HL-60/S4 treated with retinoic acid at 250 ng/mL for 4 days and 3 days (cell line): ENCODE results near the gene INPPL1.

Source experiments
- in situ Hi-C: fragments of 300-500 bp; cut with MboI; formaldehyde crosslinking; loops from 2 replicates; pipeline ENCODE4 v1.7.0; 2022; ENCODE audit warnings: low sequenced_read_pairs

INPPL1 gene

DNA sequence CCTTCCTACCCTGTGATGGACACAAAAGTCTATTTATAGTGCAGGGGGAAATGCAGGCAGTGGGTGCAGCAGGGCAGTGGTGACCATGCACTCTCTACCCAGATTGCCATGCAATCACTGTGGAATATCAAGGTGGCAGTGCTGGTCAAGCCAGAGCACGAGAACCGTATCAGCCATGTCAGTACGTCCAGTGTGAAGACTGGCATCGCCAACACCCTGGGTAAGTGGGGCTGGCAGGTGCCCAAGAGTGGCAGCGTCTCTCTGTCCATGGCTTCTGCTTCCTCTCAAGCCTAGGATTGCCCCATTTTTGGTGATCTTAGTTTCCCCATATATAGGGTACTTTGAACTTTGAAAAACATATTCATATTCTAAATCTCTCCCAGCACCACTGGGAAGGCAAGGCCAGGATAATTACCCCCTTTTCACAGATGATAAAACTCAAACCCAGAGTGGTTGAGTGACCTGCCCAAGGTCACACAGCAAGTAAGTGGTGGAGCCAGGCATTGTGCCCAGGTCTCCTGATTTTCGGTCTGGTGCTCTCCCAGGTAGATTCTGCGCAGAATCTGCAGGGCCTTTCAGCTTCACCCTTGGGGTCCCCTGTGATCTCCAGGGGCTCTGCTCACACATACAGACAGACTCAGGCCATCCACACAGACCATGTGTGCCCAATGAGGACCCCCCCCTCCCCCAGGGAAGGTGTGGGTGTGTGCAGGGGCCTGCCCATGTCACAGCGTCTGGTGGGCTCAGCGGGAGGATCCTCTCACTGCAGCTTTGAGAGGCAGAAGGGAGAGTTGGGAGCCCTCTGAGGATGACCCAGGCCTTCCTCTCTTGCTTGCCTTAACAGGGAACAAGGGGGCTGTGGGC lies 7.1 kb downstream of the INPPL1 start:
- in situ Hi-C loops: no loop called here

- in situ Hi-C loops: no loop called here
These were observed 7.9 kb downstream of the INPPL1 start for GRCh38 chr11:72232260-72233055.

DNA sequence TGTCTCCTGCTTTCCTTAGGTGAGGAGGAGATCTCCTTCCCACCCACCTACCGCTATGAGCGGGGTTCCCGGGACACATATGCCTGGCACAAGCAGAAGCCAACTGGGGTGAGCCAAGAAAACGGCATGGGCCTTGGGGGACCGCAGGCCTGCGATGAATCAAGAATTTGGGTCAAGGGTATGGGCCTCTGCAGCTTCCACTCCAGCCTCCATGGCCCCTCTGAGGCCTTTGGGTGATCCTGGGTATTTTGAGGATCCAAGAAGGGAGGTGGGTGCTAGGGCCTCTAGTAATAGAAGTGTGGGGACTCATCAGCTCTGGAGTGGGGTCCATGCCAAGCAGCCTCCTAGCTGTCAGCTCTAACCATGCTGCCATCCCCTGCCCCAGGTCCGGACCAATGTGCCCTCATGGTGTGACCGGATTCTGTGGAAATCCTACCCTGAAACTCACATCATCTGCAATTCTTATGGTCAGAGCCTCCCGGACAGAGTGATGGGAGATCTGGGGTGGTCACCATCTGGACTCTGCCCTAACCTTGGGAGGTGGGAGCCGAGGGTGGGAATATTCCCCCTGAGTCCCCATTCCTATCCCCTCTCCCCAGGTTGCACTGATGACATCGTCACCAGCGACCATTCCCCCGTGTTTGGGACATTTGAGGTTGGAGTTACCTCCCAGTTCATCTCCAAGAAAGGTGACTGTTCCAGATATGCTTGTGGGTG lies 8.6 kb downstream of the INPPL1 start:
- in situ Hi-C loops: no loop called here

GRCh38 chr11:72233773-72234513 lies 9.4 kb downstream of the INPPL1 start:
- in situ Hi-C loops: no loop called here

- in situ Hi-C loops: no loop called here
These were observed 9.9 kb downstream of the INPPL1 start for GRCh38 chr11:72234514-72234830.

GRCh38 chr11:72234920-72235319 lies 10.4 kb downstream of the INPPL1 start:
- in situ Hi-C loops: no loop called here

- in situ Hi-C loops: no loop called here
These were observed 10.9 kb downstream of the INPPL1 start for GRCh38 chr11:72235351-72236057.

- in situ Hi-C loops: no loop called here
These were observed 11.6 kb downstream of the INPPL1 start for GRCh38 chr11:72236083-72236697.

- in situ Hi-C loops: no loop called here
These were observed 12.2 kb downstream of the INPPL1 start for GRCh38 chr11:72236774-72237111.

DNA sequence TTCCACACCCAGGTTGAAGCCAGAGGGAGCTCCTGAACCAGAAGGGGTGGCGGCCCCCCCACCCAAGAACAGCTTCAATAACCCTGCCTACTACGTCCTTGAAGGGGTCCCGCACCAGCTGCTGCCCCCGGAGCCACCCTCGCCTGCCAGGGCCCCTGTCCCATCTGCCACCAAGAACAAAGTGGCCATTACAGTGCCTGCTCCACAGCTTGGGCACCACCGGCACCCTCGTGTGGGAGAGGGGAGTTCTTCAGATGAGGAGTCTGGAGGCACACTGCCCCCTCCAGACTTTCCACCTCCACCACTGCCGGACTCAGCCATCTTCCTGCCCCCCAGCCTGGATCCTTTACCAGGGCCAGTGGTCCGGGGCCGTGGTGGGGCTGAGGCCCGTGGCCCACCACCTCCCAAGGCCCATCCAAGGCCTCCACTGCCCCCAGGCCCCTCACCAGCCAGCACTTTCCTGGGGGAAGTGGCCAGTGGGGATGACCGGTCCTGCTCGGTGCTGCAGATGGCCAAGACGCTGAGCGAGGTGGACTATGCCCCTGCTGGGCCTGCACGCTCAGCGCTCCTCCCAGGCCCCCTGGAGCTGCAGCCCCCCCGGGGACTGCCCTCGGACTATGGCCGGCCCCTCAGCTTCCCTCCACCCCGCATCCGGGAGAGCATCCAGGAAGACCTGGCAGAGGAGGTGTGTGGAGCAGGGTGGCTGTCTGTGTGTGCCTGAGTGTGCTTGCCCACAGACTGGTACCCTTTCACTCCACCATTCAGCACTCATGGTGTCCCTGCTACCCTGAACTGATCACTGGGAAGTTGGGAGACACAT lies 12.8 kb downstream of the INPPL1 start:
- in situ Hi-C loops: no loop called here

DNA sequence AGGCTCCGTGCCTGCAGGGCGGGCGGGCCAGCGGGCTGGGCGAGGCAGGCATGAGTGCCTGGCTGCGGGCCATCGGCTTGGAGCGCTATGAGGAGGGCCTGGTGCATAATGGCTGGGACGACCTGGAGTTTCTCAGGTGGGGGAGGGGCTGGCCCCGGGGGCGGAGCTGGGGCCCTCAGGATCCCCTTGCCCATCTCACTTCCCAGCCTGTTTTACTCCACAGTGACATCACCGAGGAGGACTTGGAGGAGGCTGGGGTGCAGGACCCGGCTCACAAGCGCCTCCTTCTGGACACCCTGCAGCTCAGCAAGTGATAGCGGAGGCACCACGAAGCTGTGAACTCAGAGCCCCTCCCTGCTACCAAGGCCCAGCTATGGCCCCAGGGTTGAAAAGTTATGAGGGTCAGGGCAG lies 13.5 kb downstream of the INPPL1 start:
- in situ Hi-C loops: no loop called here

GRCh38 chr11:72238492-72239312 lies 14.1 kb downstream of the INPPL1 start:
- in situ Hi-C loops: no loop called here

DNA sequence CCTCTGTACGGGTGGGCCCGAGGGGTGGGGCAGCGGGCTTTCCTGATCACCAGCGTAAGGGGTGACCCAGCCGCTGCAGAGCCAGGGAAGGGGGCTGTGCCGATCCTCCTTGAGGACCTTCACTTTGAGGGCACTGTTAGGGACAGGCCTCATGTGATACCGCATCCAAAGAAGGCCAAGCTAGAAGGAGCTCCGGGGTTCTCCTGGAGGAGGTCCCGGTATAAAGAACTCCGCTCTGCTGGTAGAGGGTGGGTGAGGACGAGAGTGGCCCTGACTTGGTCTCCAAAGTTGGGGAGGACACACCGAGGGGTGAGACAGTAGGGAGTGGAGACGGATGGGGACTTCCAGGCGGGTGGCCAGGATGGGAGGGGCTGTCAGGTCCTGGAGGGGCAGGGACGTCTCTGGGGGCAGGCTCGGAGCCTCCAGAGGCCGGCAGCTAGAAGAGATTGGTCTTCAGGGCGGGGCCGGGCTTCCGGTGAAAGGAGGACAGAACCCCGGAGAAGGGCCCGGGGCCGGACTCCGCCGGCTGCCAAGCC lies 14.8 kb downstream of the INPPL1 start:
- in situ Hi-C loops: no loop called here

DNA sequence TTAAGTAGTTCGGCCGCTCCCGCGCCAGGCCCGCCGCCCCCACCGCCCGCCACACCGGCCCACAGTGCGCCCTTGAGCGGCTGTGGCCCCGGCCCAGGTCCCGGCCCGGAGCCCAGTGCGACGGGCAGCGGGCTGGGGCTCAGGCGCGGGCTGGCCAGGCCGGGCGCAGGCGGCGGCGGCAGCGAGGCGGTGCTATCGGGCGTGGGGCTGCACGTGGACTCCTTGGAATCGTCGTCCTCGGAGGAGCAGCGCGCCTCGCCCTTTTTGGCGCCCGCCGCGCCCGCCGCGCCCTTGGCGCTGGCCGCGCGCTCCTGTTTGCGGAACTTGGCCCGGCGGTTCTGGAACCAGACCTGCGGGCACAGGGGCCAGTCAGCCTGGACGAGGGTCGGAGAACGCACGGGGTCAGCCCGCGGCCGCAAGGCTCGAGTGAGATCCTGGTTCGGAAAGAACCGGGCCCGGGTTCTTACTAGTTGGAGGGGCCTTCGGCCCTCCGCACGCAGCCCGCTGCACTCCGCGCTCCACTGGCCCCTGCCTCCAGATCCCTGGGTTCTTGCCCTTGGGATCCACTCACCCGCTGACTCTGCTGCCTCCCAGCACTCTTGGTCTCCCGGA lies 15.4 kb downstream of the INPPL1 start:
- in situ Hi-C loops: no loop called here

DNA sequence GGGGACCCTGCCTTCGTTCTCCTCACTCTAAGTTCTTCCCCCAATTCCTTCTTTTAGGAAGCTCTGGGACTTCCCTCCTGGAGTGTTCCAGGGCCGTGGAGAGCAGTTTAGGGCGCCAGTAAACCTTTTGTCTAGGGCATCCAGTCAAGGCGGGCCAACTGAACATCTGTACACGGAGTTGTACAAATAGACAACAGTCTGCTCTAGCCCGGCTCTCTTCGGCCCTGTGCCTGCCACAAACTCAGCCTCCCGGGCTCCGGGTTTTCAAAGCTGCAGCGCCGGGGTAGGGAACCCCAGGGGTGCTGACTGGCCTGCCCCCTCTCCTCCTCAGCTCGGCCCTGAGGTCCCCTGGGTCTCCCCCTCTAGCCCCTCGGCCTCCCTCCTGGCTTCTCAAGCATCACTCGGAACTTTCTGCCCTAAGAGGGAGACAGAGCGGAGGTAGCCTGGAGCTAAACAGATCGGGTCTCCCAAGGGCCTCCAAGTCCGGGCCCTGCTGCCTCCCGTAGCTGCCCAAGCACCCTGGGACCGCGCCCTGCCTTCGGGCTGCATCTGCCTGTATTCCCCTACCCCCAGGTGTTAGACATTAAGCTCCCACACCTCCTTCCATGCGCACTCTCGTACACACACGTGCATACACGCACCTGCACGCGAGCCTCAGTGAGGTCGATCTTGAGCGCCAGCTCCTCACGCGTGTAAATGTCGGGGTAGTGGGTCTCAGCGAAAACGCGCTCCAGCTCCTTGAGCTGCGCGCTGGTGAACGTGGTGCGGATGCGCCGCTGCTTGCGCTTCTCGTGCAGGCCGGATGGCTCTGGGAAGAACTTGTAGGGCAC lies 16.1 kb downstream of the INPPL1 start:
- in situ Hi-C loops: no loop called here

DNA sequence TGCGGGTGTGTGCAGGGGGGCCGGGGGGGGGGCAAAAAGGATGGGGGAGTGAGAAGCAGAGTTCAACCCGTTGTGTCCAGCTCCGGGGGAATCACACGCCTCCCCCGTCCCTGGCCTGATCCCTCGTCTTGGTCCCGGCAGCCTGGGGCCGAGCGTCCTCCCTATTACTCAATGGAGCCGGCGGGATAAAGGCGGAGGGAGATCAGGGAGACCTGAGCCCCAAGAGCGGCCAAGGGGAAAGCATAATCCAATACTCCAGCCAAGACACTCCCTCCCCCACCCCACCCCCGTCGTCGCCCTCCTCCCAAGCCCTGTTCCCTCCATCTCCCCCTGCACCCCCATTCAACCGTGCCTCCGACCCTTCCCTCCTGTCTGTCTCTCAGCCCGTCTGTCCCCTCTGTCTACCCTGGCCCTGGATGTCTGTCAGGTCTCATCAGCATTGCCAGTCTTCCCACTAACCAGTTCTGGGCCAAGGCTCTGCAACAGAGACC lies 16.8 kb downstream of the INPPL1 start:
- in situ Hi-C loops: no loop called here

DNA sequence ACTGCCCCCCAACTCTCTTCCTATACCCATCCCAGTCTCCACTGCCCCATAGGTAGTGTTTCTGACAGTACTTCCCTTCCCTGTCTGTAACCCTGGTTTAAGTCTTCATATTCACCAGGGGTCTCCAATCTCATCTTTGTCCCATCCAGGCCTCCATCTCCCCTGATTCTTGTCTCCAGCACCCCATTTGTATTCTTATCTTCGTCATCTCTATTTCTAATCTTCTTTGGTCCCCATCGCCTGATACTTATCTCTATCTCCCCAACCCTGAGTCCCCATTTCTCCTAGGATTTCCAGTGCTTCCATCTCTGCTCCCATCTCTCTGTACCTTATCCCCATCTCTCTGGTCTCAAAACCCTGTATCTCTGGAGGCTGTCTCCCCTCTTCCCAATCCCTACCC lies 17.6 kb downstream of the INPPL1 start:
- in situ Hi-C loops: no loop called here
